Muscle layer of duodenum (tissue), 2 donors: ENCODE measurements around the gene PRAC1.

Experiments
- H3K27ac ChIP-seq: one replicate; pipeline ENCODE4 v1.7.0; 2013; ENCODE audit warnings: mild to moderate bottlenecking, low read length
- H3K27me3 ChIP-seq: one replicate; pipeline ENCODE4 v1.7.0; 2013; ENCODE audit warnings: low read depth, mild to moderate bottlenecking, control low read depth, low read length
- H3K36me3 ChIP-seq, 2 donors: one replicate each; pipeline ENCODE4 v1.7.0; 2013; ENCODE audit warnings: low read length in 2 of 2, control low read depth in 1 of 2, mild to moderate bottlenecking in 1 of 2; ENCODE audit not compliant: insufficient read depth in 2 of 2, control insufficient read depth in 1 of 2
- H3K4me1 ChIP-seq, 2 donors: one replicate each; pipeline ENCODE4 v1.7.0; 2013; ENCODE audit warnings: low read length in 2 of 2, mild to moderate bottlenecking in 2 of 2, control low read depth in 1 of 2, moderate library complexity in 1 of 2; ENCODE audit not compliant: insufficient read depth in 2 of 2, control insufficient read depth in 1 of 2
- H3K4me3 ChIP-seq, 2 donors: one replicate each; pipeline ENCODE4 v1.7.0; 2013; ENCODE audit warnings: low read length in 2 of 2, low read depth in 1 of 2, mild to moderate bottlenecking in 1 of 2
- H3K9me3 ChIP-seq, 2 donors: one replicate each; pipeline ENCODE4 v1.7.0; 2013; ENCODE audit warnings: low read length in 2 of 2, control low read depth in 1 of 2, mild to moderate bottlenecking in 1 of 2; ENCODE audit not compliant: control insufficient read depth in 1 of 2
- donor health status: healthy.

The PRAC1 gene

GRCh38 chr17:48722201-48722907 lies at the start of gene PRAC1:
Gene PRAC1, minus strand, starts transcription at chr17:48722518. Its CDS starts 126 bp downstream, at chr17:48722392.
- Histone ChIP-seq H3K4me3 (no peak within 1 kb of the TSS), H3K27ac (no peak within 1 kb of the TSS), H3K4me1 (peaks cover 5 to 43% of the 10 kb centered on the region in 2 donors), H3K36me3 (no peaks in the 10 kb centered on the region), H3K27me3 (peaks cover 92% of the 10 kb centered on the region), H3K9me3 (no peaks in the 10 kb centered on the region)

GRCh38 chr17:48770954-48771353 lies 48.6 kb upstream of the PRAC1 start:
- Histone ChIP-seq H3K36me3 (no peaks in the 10 kb centered on the region), H3K27ac (no peak overlapping the region), H3K27me3 (no peaks in the 10 kb centered on the region), H3K4me1 (no peaks in the 10 kb centered on the region), H3K9me3 (no peaks in the 10 kb centered on the region), H3K4me3 (no peak overlapping the region)

GRCh38 chr17:48769009-48769675 lies 46.8 kb upstream of the PRAC1 start:
- H3K27me3 ChIP-seq, result no peaks in the 10 kb centered on the region
- no peaks in the 10 kb centered on the region for H3K4me1 ChIP-seq

GRCh38 chr17:48767263-48767774 lies 45.0 kb upstream of the PRAC1 start:
- no peaks in the 10 kb centered on the region for H3K36me3 ChIP-seq
- no peaks in the 10 kb centered on the region for H3K4me1 ChIP-seq
- H3K27me3 ChIP-seq, result no peaks in the 10 kb centered on the region
- H3K4me3 ChIP-seq, result no peak overlapping the region
- H3K9me3 ChIP-seq, result no peaks in the 10 kb centered on the region
- no peak overlapping the region for H3K27ac ChIP-seq

More at GRCh38 chr17:48769009-48769675, 46.8 kb upstream of the PRAC1 start:
- Histone ChIP-seq H3K36me3 (no peaks in the 10 kb centered on the region), H3K9me3 (no peaks in the 10 kb centered on the region), H3K27ac (no peak overlapping the region), H3K4me3 (no peak overlapping the region)

GRCh38 chr17:48761114-48761513 lies 38.8 kb upstream of the PRAC1 start:
- no peak overlapping the region for H3K27ac ChIP-seq
- H3K4me1 ChIP-seq, result no peaks in the 10 kb centered on the region
- H3K27me3 ChIP-seq, result peaks cover 2% of the 10 kb centered on the region
- H3K36me3 ChIP-seq, result no peaks in the 10 kb centered on the region
- H3K4me3 ChIP-seq, result no peak overlapping the region
- H3K9me3 ChIP-seq, result no peaks in the 10 kb centered on the region

GRCh38 chr17:48760411-48760810 lies 38.1 kb upstream of the PRAC1 start:
- Histone ChIP-seq H3K4me1 (peaks cover 0 to 2% of the 10 kb centered on the region in 2 donors), H3K27me3 (peaks cover 9% of the 10 kb centered on the region), H3K36me3 (no peaks in the 10 kb centered on the region)

GRCh38 chr17:48759288-48759687 lies 37.0 kb upstream of the PRAC1 start:
- Histone ChIP-seq H3K27me3 (peaks cover 20% of the 10 kb centered on the region), H3K27ac (no peak overlapping the region), H3K4me3 (no peak overlapping the region), H3K36me3 (no peaks in the 10 kb centered on the region), H3K9me3 (no peaks in the 10 kb centered on the region), H3K4me1 (peaks cover 4 to 10% of the 10 kb centered on the region in 2 donors)

More at GRCh38 chr17:48760411-48760810, 38.1 kb upstream of the PRAC1 start:
- H3K4me3 ChIP-seq, result no peak overlapping the region
- H3K27ac ChIP-seq, result no peak overlapping the region
- no peaks in the 10 kb centered on the region for H3K9me3 ChIP-seq

GRCh38 chr17:48757524-48757961 lies 35.2 kb upstream of the PRAC1 start:
- peaks cover 38% of the 10 kb centered on the region for H3K27me3 ChIP-seq

GRCh38 chr17:48756830-48757251 lies 34.5 kb upstream of the PRAC1 start:
- H3K9me3 ChIP-seq, result no peaks in the 10 kb centered on the region
- H3K27ac ChIP-seq, result no peak overlapping the region
- peaks cover 45% of the 10 kb centered on the region for H3K27me3 ChIP-seq
- H3K4me3 ChIP-seq, result no peak overlapping the region
- no peaks in the 10 kb centered on the region for H3K36me3 ChIP-seq
- peaks cover 4 to 17% of the 10 kb centered on the region in 2 donors for H3K4me1 ChIP-seq

More at GRCh38 chr17:48757524-48757961, 35.2 kb upstream of the PRAC1 start:
- Histone ChIP-seq H3K4me1 (peaks cover 4 to 15% of the 10 kb centered on the region in 2 donors), H3K27ac (no peak overlapping the region), H3K4me3 (no peak overlapping the region), H3K9me3 (no peaks in the 10 kb centered on the region), H3K36me3 (no peaks in the 10 kb centered on the region)

- Histone ChIP-seq H3K4me1 (peaks cover 4 to 17% of the 10 kb centered on the region in 2 donors), H3K27me3 (peaks cover 58% of the 10 kb centered on the region), H3K9me3 (no peaks in the 10 kb centered on the region), H3K4me3 (no peak overlapping the region), H3K27ac (no peak overlapping the region), H3K36me3 (no peaks in the 10 kb centered on the region)
Observed at GRCh38 chr17:48755356-48755755, 33.0 kb upstream of the PRAC1 start.

GRCh38 chr17:48754500-48755261 lies 32.4 kb upstream of the PRAC1 start:
- H3K4me1 ChIP-seq, result peaks cover 4 to 17% of the 10 kb centered on the region in 2 donors
- H3K9me3 ChIP-seq, result no peaks in the 10 kb centered on the region
- no peak overlapping the region for H3K27ac ChIP-seq
- no peaks in the 10 kb centered on the region for H3K36me3 ChIP-seq
- H3K4me3 ChIP-seq, result no peak overlapping the region
- H3K27me3 ChIP-seq, result peaks cover 65% of the 10 kb centered on the region
